ENCODE results near the gene DOC2B. TPM values are rescaled to one million over a fixed set of nuclear protein-coding genes. Genes with fewer than 3 reads are reported as not detected.

DOC2B gene
- total and polyA plus RNA-seq, 2 of the 13 experiments (the other 11 are each of a cell fraction or from before 2014, with no cell fraction given) = 0.09 to 0.22 TPM

DNA sequence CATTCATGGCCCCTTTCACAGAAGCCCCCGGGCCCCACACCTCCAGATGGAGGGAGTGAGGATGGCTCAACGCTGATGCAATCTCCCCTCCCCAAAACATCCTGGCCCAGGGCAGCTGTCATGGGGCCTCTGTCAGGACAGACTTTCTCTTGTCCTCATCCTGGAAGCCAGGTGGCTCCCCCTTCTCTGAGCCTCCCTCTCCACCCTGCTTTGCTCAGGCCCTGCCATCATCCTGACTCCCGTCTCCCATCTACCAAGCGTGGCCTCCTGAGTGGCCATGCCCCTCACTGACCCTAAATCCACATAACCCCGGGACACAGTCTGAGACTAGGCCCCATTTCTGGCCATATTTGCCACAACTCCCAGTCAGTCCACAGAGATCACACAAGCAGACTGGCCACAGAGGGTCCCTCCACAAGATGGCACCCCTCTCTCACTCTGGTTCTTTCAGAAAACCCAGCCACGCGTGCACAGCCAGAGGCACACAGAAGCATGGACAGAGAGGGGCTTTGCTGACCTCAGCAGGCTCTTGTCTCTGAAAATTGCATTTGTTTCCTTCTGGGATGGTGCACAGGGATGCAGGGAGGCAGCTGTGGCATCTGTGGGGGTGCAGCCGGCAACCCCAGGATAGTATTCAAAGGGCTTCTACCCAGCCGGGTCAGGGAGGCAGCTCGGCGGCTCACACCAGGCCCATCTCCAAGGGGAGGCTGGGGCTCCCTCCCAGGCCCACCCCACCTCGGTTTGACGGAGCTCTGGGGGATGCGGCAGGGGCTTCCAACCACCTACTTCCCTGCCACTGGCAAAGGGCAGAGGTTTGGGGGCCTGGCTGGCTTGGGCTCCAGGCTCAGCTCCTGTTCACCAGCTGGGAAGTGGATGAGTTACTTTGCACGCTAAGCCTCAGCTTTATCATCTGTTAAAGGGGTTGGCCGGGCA is 16.9 kb downstream of the DOC2B start:
- ChIA-PET CTCF (ENCODE audit: low intra/inter-chr PET ratio, low total read pairs) (interaction anchor here (0.7 to 4.8 kb wide), 4 partner anchors 20 to 222 kb away, joined by 3 to 69 read pairs (median 9); no protein-coding TSS in a partner anchor), POLR2A (no interaction called here)
- no peaks in the 10 kb centered on the region for H3K79me2 ChIP-seq (ENCODE audit: insufficient read depth, low read length)
- H3K9ac ChIP-seq (ENCODE audit: insufficient read depth, low read depth, low read length) = no peak overlapping the region
- no peak overlapping the region; a peak in 1 of 6 replicates for H3K4me3 ChIP-seq (replicated peaks in 1 of 3; ENCODE audit: insufficient read depth in 1 of 3, low read depth in 2 of 3, low read length in 3 of 3)
- intact Hi-C loops (cut with micrococcal nuclease; ENCODE audit: unreplicated experiment) (no loop called here), in situ Hi-C loops (cut with HindIII; ENCODE audit: extremely low pct_ligation_motif_present, low pct_unique_long_range_greater_than_20kb) (no loop called here)
- H3K4me2 ChIP-seq (ENCODE audit: low read depth, low read length) = peak overlapping the region; percentile 13
- no peaks in the 10 kb centered on the region for H3K9me3 ChIP-seq (ENCODE audit: low read length)
- no TSS peak for BruUV-seq (replicated peaks)
- no peak for FAIRE-seq
- peak; percentile 79 for ATAC-seq
- no peaks in the 10 kb centered on the region for H4K20me1 ChIP-seq (ENCODE audit: insufficient read depth, low read length)
- no peaks in the 10 kb centered on the region for H3K36me3 ChIP-seq (replicated peaks in 1 of 2; ENCODE audit: control insufficient read depth in 1 of 2, insufficient read depth in 2 of 2, low read length in 2 of 2)
- 0% methylated on average over 6 of the region's 16 CpGs for WGBS (ENCODE audit: low lambda C conversion rate)
- H2AFZ ChIP-seq (ENCODE audit: low read length) = no peak overlapping the region
- peak; percentile 40 for DNase-seq (ENCODE audit: low spot score)
- peaks cover 8 to 44% of the 10 kb centered on the region in 2 experiments; a peak in 4 of 5 replicates for H3K27me3 ChIP-seq (ENCODE audit: control insufficient read depth in 1 of 2, insufficient read depth in 2 of 2, low read length in 2 of 2)
- H3K4me1 ChIP-seq (ENCODE audit: insufficient read depth, low read length) = no peaks in the 10 kb centered on the region
- H3K27ac ChIP-seq (ENCODE audit: extremely low read length, insufficient read depth, low read length) = no peak overlapping the region
- TF ChIP-seq IKZF5 (CRISPR knock-in tag; IDR thresholded peaks at IDR 0.05) (0 out of 2 replicates have a peak, but pooled peaks have one; percentile 23), STAG1 (CRISPR knock-in tag; IDR thresholded peaks at IDR 0.05) (peak; percentile 90), PBX3 (CRISPR knock-in tag; IDR thresholded peaks at IDR 0.05; ENCODE audit: borderline replicate concordance) (no peak), POLR2AphosphoS5 (IDR thresholded peaks at IDR 0.05; ENCODE audit: low read depth, low read length) (no peak), FOXO4 (CRISPR knock-in tag; conservative IDR thresholded peaks at IDR 0.05) (no peak), MAFF (IDR thresholded peaks at IDR 0.05; ENCODE audit: low read depth, low read length) (peak; percentile 49), ZNF205 (CRISPR knock-in tag; IDR thresholded peaks at IDR 0.05) (0 out of 2 replicates have a peak, but pooled peaks have one; percentile 48), ARHGAP35 (CRISPR knock-in tag; IDR thresholded peaks at IDR 0.05; ENCODE audit: borderline replicate concordance) (no peak), MYNN (CRISPR knock-in tag; IDR thresholded peaks at IDR 0.05; ENCODE audit: low read depth) (no peak), ZFP90 (CRISPR knock-in tag; IDR thresholded peaks at IDR 0.05; ENCODE audit: borderline replicate concordance) (peak; percentile 44; the same call in 1 of the 2 replicates), PLRG1 (conservative IDR thresholded peaks at IDR 0.05) (no peak), GLMP (CRISPR knock-in tag; IDR thresholded peaks at IDR 0.05; ENCODE audit: borderline replicate concordance) (no peak), KLF12 (CRISPR knock-in tag; IDR thresholded peaks at IDR 0.05; ENCODE audit: borderline replicate concordance) (no peak), ZNF781 (CRISPR knock-in tag; IDR thresholded peaks at IDR 0.05; ENCODE audit: borderline replicate concordance, not compliant biosample characterization) (no peak), FOXC1 (CRISPR knock-in tag; IDR thresholded peaks at IDR 0.05; ENCODE audit: borderline replicate concordance) (no peak)
- TF ChIP-seq, protein P1, sequence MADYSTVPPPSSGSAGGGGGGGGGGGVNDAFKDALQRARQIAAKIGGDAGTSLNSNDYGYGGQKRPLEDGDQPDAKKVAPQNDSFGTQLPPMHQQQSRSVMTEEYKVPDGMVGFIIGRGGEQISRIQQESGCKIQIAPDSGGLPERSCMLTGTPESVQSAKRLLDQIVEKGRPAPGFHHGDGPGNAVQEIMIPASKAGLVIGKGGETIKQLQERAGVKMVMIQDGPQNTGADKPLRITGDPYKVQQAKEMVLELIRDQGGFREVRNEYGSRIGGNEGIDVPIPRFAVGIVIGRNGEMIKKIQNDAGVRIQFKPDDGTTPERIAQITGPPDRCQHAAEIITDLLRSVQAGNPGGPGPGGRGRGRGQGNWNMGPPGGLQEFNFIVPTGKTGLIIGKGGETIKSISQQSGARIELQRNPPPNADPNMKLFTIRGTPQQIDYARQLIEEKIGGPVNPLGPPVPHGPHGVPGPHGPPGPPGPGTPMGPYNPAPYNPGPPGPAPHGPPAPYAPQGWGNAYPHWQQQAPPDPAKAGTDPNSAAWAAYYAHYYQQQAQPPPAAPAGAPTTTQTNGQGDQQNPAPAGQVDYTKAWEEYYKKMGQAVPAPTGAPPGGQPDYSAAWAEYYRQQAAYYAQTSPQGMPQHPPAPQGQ (CRISPR knock-in tag; IDR thresholded peaks at IDR 0.05; ENCODE audit: borderline replicate concordance) = no peak

Measured in HepG2 (cell line).